Gastroesophageal sphincter (tissue), 2 donors: Measurements from ENCODE around the gene KDM5C.

ENCODE experiments used
- POLR2A ChIP-seq, 2 donors: fragments of 450-650 bp; IDR thresholded peaks; one replicate each; pipeline ENCODE4 v1.6.1; 2017; ENCODE audit warnings: antibody characterized with exemption in 2 of 2, mild to moderate bottlenecking in 2 of 2, moderate library complexity in 1 of 2
- POLR2AphosphoS5 ChIP-seq: sonication (generic); formaldehyde crosslinking; IDR thresholded peaks from one replicate; pipeline ENCODE4 v1.6.1; 2017; ENCODE audit warnings: antibody characterized with exemption

- TF ChIP-seq POLR2AphosphoS5 (no peak), POLR2A (IDR thresholded peaks at IDR 0.05) (no peak)
These were observed 8.5 kb upstream of the KDM5C start for GRCh38 chrX:53233536-53233935.
